AG09309 (cell line): ENCODE data around the gene GAA.

Experiments used
- DNase-seq: peaks from one replicate; pipeline ENCODE4 v3.0.0-alpha.2; 2010; ENCODE audit warnings: low read depth
- H3K4me3 ChIP-seq: 2 replicates; pipeline ENCODE4 v1.5.1; 2011; ENCODE audit warnings: mild to moderate bottlenecking, low read depth, low read length, moderate library complexity; ENCODE audit not compliant: control insufficient read depth
- CTCF ChIP-seq: IDR thresholded peaks from 2 replicates; pipeline ENCODE4 v1.5.1; 2011; ENCODE audit warnings: mild to moderate bottlenecking, low read depth, low read length, inconsistent platforms; ENCODE audit not compliant: insufficient read depth, control insufficient read depth; ENCODE audit errors: missing control alignments

Gene GAA

GRCh38 chr17:80164185-80164584, 62.8 kb downstream of the GAA start:
- no peak overlapping the region for H3K4me3 ChIP-seq
- DNase-seq, result no peak
- no peak for TF ChIP-seq CTCF

GRCh38 chr17:80166446-80166845, 65.1 kb downstream of the GAA start:
- no peak for TF ChIP-seq CTCF
- DNase-seq, result no peak
- H3K4me3 ChIP-seq, result no peak overlapping the region

GRCh38 chr17:80168371-80168770, 67.0 kb downstream of the GAA start:
- DNase-seq, result no peak
- H3K4me3 ChIP-seq, result no peak overlapping the region
- no peak for TF ChIP-seq CTCF

- DNase-seq, result no peak
- H3K4me3 ChIP-seq, result no peak overlapping the region
- TF ChIP-seq CTCF, result no peak
Observed at GRCh38 chr17:80169107-80169506, 67.7 kb downstream of the GAA start.
